PC-9 (cell line): ENCODE results near the gene CALN1.

ENCODE experiments used
- EZH2 ChIP-seq: fragments of 200-600 bp; sonication (generic); IDR thresholded peaks from 2 replicates; pipeline ENCODE4 v1.8.0; 2017; ENCODE audit warnings: antibody characterized with exemption, low read depth
- TF ChIP-seq, protein P1 (sequence below): fragments of 200-600 bp; sonication (generic); conservative IDR thresholded peaks from 2 replicates; pipeline ENCODE4 v1.6.1; 2017; ENCODE audit warnings: mixed run types, antibody characterized with exemption, mild to moderate bottlenecking, moderate library complexity

DNA sequence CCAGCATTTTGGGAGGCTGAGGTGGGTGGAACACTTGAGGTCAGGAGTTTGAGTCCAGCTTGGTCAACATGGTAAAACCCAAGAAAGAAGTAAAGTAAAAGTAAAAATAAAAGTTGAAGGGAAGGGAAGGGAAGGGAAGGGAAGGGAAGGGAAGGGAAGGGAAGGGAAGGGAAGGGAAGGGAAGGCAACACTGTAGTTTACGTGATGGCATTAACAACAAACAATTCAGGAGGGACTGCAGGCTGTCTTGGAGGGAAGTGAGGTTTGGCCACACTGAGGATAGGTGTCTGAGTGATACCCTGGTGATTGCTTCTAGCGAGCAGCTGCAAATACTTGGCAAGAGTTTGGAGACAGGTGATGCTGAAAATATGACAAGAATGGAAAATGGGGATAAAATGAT lies 298.0 kb downstream of the CALN1 start:
- no peak for TF ChIP-seq EZH2
- TF ChIP-seq, protein P1, sequence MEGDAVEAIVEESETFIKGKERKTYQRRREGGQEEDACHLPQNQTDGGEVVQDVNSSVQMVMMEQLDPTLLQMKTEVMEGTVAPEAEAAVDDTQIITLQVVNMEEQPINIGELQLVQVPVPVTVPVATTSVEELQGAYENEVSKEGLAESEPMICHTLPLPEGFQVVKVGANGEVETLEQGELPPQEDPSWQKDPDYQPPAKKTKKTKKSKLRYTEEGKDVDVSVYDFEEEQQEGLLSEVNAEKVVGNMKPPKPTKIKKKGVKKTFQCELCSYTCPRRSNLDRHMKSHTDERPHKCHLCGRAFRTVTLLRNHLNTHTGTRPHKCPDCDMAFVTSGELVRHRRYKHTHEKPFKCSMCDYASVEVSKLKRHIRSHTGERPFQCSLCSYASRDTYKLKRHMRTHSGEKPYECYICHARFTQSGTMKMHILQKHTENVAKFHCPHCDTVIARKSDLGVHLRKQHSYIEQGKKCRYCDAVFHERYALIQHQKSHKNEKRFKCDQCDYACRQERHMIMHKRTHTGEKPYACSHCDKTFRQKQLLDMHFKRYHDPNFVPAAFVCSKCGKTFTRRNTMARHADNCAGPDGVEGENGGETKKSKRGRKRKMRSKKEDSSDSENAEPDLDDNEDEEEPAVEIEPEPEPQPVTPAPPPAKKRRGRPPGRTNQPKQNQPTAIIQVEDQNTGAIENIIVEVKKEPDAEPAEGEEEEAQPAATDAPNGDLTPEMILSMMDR = no peak
